Psoas muscle (tissue), 8 donors: ENCODE data around the gene CRHR2. TPM values are rescaled to one million over a fixed set of nuclear protein-coding genes. Genes with fewer than 3 reads are reported as not detected.
"Not testable (repeated sequence)": the region's sequence is repeated elsewhere in the genome, so short reads cannot be mapped to it uniquely, and the experiment has no call there.

Source experiments
- ATAC-seq, 4 donors: fragments of 200-7000 bp; cut with Tn5 transposase; one replicate each; pipeline ENCODE4 v1.9.1; 2020; ENCODE audit warnings: moderate library complexity in 3 of 4, mild to moderate bottlenecking in 2 of 4
- DNase-seq, 2 donors: peaks; one replicate each; pipeline ENCODE4 v3.0.0-alpha.2; 2020
- H3K27ac ChIP-seq: fragments of 200-600 bp; one replicate; pipeline ENCODE4 v1.8.0; 2022
- H3K27me3 ChIP-seq, 3 donors: fragments of 200-600 bp in 1 of 3; one replicate each; pipeline versions ENCODE4 v1.6.1 to v1.8.0; 2013 to 2022; ENCODE audit warnings: low read length in 2 of 3, mild to moderate bottlenecking in 2 of 3, moderate library complexity in 1 of 3; ENCODE audit not compliant: insufficient read depth in 3 of 3
- H3K36me3 ChIP-seq, 2 donors: fragments of 200-600 bp in 1 of 2; one replicate each; pipeline versions ENCODE4 v1.6.1 to v1.8.0; 2013 to 2022; ENCODE audit warnings: low read depth in 1 of 2, mild to moderate bottlenecking in 1 of 2, moderate library complexity in 1 of 2; ENCODE audit not compliant: insufficient read depth in 1 of 2
- H3K4me1 ChIP-seq: fragments of 200-600 bp; one replicate; pipeline ENCODE4 v1.8.0; 2022
- H3K4me3 ChIP-seq: fragments of 200-600 bp; one replicate; pipeline ENCODE4 v1.8.0; 2022; ENCODE audit warnings: mild to moderate bottlenecking
- H3K9me3 ChIP-seq: fragments of 200-600 bp; one replicate; pipeline ENCODE4 v1.8.0; 2022
- WGBS, 3 donors: extraction: QIAGEN DNeasy Blood & Tissue Kit; methylation state at CpG; one replicate each; pipeline versions ENCODE4 v1.1.6 to v1.1.7; 2013; 5-methylcytosine and 5-hydroxymethylcytosine counted together
- intact Hi-C, 2 donors: fragments of 100-400 bp; cut with DNase I; formaldehyde crosslinking; loops; one replicate each; pipeline versions ENCODE4 v1.11.0 to v1.14.2; 2022
- polyA plus RNA-seq, 3 donors: library from polyadenylated mRNA; stranded (reverse); fragments of 200-250 nt; gene quantifications; one replicate each; pipeline ENCODE4 v1.2.3, GENCODE V29; 2013
- total RNA-seq, 4 donors: library from RNA; stranded (reverse); fragmentation: NEBNext Ultra II Directional in 2 of 4; extraction: Animal tissue kit (Norgen Biotek cat#: 25700) in 2 of 4; gene quantifications; one replicate each; pipeline versions ENCODE4 v1.2.1 to v1.2.4, GENCODE V29; 2021 to 2023
- TF ChIP-seq, protein P1 (sequence below): fragments of 200-600 bp; IDR thresholded peaks from one replicate; pipeline ENCODE4 v1.8.0; 2022; ENCODE audit warnings: antibody characterized with exemption
- donor health status: healthy with polysubstance abuse.
- donor health status: DM: no; HTN: no; CAD: no; lungs with moderate emphysema.
- donor health status: Bipolar disorder and iron deficiency.
- donor health status: healthy.
- donor health status: DM: yes; HTN: yes; CAD: no.
- donor health status: DM: no; HTN: no; CAD: no.
- donor health status: DM: no; HTN: no; CAD: no.
- donor health status: DM: yes; HTN: yes; CAD: no.

Gene CRHR2
- total and polyA plus RNA-seq, 7 donors, result 0.09 to 1.3 (median 0.34) TPM

DNA sequence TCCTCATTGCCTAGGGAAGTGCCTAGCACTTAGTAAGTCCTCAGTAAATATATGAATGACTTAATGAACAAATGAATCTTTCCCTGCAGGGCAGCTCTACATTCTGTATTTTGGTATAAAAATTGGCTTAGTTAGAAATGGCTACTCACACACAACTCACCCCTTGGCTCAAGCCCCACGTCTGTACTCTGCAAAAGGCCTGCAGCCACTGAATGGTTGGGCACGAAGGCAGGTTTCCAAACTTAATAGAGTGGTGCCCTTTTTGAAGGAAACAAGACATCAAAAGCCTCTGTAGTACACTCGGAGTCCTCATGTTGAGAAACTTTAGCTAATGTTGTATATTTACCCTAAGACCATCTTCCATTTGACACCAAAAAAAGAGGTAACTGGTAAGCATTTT is 36.6 kb downstream of the CRHR2 start:
- no peak for DNase-seq
- no peaks in the 10 kb centered on the region for H3K9me3 ChIP-seq
- TF ChIP-seq, protein P1, sequence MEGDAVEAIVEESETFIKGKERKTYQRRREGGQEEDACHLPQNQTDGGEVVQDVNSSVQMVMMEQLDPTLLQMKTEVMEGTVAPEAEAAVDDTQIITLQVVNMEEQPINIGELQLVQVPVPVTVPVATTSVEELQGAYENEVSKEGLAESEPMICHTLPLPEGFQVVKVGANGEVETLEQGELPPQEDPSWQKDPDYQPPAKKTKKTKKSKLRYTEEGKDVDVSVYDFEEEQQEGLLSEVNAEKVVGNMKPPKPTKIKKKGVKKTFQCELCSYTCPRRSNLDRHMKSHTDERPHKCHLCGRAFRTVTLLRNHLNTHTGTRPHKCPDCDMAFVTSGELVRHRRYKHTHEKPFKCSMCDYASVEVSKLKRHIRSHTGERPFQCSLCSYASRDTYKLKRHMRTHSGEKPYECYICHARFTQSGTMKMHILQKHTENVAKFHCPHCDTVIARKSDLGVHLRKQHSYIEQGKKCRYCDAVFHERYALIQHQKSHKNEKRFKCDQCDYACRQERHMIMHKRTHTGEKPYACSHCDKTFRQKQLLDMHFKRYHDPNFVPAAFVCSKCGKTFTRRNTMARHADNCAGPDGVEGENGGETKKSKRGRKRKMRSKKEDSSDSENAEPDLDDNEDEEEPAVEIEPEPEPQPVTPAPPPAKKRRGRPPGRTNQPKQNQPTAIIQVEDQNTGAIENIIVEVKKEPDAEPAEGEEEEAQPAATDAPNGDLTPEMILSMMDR, result no peak
- WGBS, 3 donors, result 76 to 90% (median 79%) methylated on average over 3 of the region's 3 CpGs
- no peak overlapping the region for H3K27ac ChIP-seq
- H3K4me3 ChIP-seq, result no peak overlapping the region
- H3K27me3 ChIP-seq, result no peaks in the 10 kb centered on the region
- H3K36me3 ChIP-seq, result peaks cover 0 to 35% of the 10 kb centered on the region in 2 donors
- intact Hi-C loops, result no loop called here
- no peaks in the 10 kb centered on the region for H3K4me1 ChIP-seq
- no peak for ATAC-seq

DNA sequence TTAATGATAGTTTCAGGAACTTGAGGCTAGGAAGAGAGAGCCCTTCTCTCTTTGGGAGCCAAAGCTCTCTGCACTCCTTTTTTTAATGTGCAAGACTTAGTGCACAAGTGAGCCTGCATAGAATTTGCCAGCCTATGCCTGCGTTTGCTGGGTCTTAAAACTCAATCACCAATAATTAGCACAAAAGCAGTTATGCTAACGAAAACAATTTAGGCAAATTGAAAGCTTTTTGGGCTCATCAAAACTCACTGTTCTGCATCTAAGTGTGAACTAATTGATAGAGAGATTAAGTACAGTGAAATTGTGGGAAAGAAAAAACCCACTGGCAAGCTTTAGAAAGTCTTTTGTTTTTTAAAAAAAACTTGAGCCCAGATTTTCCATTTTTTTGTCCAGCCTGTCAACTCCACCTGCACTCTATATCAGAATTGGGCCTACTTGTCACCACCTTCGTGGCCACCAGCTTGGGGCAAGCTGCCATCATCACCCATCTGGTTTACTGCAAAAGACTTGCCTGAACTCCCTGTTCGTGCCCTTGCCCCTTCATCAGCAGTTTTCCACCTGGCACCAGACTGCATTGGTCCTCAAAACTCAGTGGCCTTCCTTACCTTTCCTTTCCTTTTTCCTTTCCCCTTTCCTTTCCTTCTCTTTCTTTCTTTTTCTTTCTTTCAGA is 37.8 kb downstream of the CRHR2 start:
- TF ChIP-seq, protein P1, result no peak
- Histone ChIP-seq H3K9me3 (no peaks in the 10 kb centered on the region), H3K27me3 (no peaks in the 10 kb centered on the region), H3K36me3 (peaks cover 0 to 35% of the 10 kb centered on the region in 2 donors), H3K27ac (no peak overlapping the region), H3K4me1 (no peaks in the 10 kb centered on the region), H3K4me3 (no peak overlapping the region)
- 73 to 86% (median 78%) methylated on average over 4 of the region's 4 CpGs for WGBS, 3 donors
- intact Hi-C loops, result no loop called here
- no peak for ATAC-seq
- DNase-seq, result no peak

DNA sequence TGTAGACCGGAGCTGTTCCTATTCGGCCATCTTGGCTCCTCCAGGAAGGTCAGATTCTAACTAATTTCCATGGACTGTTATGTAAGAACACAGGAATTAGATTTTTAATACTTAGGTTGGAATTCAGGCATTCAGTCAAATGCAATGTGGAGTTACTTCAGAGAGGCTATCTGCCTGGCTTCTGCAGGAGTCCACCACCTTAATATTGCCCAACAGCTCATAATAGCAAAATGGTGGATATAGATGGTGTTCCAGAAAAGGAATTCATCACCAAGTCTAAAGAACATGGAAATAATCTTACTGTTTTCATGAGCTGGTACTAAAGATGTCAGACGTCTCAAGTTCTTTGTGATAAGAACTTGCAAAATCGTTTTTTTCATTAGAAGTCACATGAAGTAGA is 39.5 kb downstream of the CRHR2 start:
- ATAC-seq (no peak), DNase-seq (no peak)
- no peak overlapping the region for H3K4me3 ChIP-seq
- H3K36me3 ChIP-seq, result peaks cover 0 to 35% of the 10 kb centered on the region in 2 donors
- no peaks in the 10 kb centered on the region for H3K9me3 ChIP-seq
- intact Hi-C loops, result no loop called here
- no peak overlapping the region for H3K27ac ChIP-seq
- TF ChIP-seq, protein P1, result no peak
- H3K4me1 ChIP-seq, result no peaks in the 10 kb centered on the region
- no peaks in the 10 kb centered on the region for H3K27me3 ChIP-seq
- WGBS, 3 donors, result 89 to 92% (median 90%) methylated on average over 4 of the region's 4 CpGs

DNA sequence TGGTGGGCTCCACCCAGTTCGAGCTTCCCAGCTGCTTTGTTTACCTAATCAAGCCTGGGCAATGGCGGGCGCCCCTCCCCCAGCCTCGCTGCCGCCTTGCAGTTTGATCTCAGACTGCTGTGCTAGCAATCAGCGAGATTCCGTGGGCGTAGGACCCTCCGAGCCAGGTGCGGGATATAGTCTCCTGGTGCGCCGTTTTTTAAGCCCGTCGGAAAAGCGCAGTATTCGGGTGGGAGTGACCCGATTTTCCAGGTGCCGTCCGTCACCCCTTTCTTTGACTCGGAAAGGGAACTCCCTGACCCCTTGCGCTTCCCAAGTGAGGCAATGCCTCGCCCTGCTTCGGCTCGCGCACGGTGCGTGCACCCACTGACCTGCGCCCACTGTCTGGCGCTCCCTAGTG is 39.9 kb downstream of the CRHR2 start:
- H3K27ac ChIP-seq, H3K9me3 ChIP-seq, H3K27me3 ChIP-seq, ATAC-seq, DNase-seq, H3K4me3 ChIP-seq, H3K4me1 ChIP-seq, intact Hi-C loops: not testable (repeated sequence)
- peaks cover 0 to 35% of the 10 kb centered on the region in 2 donors for H3K36me3 ChIP-seq
- 70 to 83% (median 80%) methylated on average over 11 to 15 of the region's 29 CpGs for WGBS, 3 donors

DNA sequence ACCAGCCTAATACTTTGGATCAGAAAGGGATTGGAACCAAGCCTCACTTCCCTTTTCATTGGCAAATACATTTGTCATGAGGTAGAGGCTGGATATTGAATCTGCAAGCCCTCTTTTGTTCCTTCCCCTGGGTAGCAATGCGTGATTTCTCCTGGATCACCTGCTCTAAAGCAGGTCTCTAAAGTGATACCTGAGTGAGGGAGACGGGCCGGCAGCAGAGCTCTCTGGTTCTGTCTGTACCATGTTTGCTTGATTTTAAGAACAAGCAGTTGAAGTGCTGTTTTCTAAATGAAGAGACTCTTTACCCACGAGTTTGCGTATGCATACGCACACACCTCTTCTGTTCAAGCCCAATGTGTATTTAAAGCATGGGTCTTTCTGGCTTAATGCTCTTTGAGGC is 46.5 kb downstream of the CRHR2 start:
- ATAC-seq, result no peak
- H3K27ac ChIP-seq, result no peak overlapping the region
- no peaks in the 10 kb centered on the region for H3K27me3 ChIP-seq
- no peaks in the 10 kb centered on the region for H3K4me1 ChIP-seq
- no peak overlapping the region for H3K4me3 ChIP-seq
- peaks cover 17 to 52% of the 10 kb centered on the region in 2 donors for H3K36me3 ChIP-seq
- no peaks in the 10 kb centered on the region for H3K9me3 ChIP-seq
- WGBS, 3 donors, result 92 to 95% (median 94%) methylated on average over 6 of the region's 6 CpGs
- TF ChIP-seq, protein P1, result no peak
- no peak for DNase-seq
- intact Hi-C loops, result no loop called here
